Smooth muscle cell (in vitro differentiated cells): ENCODE measurements around the gene HOXB5. TPM values are rescaled to one million over a fixed set of nuclear protein-coding genes. Genes with fewer than 3 reads are reported as not detected.

Source experiments
- DNase-seq: peaks from one replicate; lab custom pipeline; 2025; ENCODE audit not compliant: unreplicated experiment; lab: John Stamatoyannopoulos, UW
- H2AFZ ChIP-seq: fragments of 200-600 bp; sonication (generic); 2 replicates; pipeline ENCODE4 v1.6.0; 2016; ENCODE audit warnings: antibody characterized with exemption, low read depth, mild to moderate bottlenecking
- H3F3A ChIP-seq: fragments of 200-600 bp; sonication (generic); 2 replicates; pipeline ENCODE4 v1.6.0; 2017; ENCODE audit warnings: antibody characterized with exemption, low read depth
- H3K27ac ChIP-seq: fragments of 200-600 bp; sonication (generic); 2 replicates; pipeline ENCODE4 v1.5.1; 2016; ENCODE audit warnings: low read depth, mild to moderate bottlenecking
- H3K27me3 ChIP-seq: fragments of 200-600 bp; sonication (generic); 2 replicates; pipeline ENCODE4 v1.6.1; 2016; ENCODE audit warnings: low read depth, mild to moderate bottlenecking
- H3K36me3 ChIP-seq: fragments of 200-600 bp; sonication (generic); 2 replicates; pipeline ENCODE4 v1.5.1; 2016; ENCODE audit warnings: low read depth
- H3K4me1 ChIP-seq: fragments of 200-600 bp; sonication (generic); 2 replicates; pipeline ENCODE4 v1.5.1; 2016; ENCODE audit warnings: low read depth
- H3K4me2 ChIP-seq: fragments of 200-600 bp; sonication (generic); 2 replicates; pipeline ENCODE4 v1.6.0; 2016; ENCODE audit warnings: mild to moderate bottlenecking
- H3K4me3 ChIP-seq: fragments of 200-600 bp; sonication (generic); 2 replicates; pipeline ENCODE4 v1.5.1; 2016; ENCODE audit warnings: mild to moderate bottlenecking
- H3K79me2 ChIP-seq: fragments of 200-600 bp; sonication (generic); 2 replicates; pipeline ENCODE4 v1.6.0; 2016; ENCODE audit warnings: low read depth, mild to moderate bottlenecking
- H3K9ac ChIP-seq: fragments of 200-600 bp; sonication (generic); 2 replicates; pipeline ENCODE4 v1.6.0; 2016; ENCODE audit warnings: low read depth
- H3K9me3 ChIP-seq: fragments of 200-600 bp; sonication (generic); replicated peaks from 2 replicates; pipeline ENCODE4 v1.5.1; 2016; ENCODE audit warnings: low read depth
- H4K20me1 ChIP-seq: fragments of 200-600 bp; sonication (generic); 2 replicates; pipeline ENCODE4 v1.6.0; 2016; ENCODE audit warnings: low read depth
- CTCF ChIP-seq: fragments of 200-600 bp; sonication (generic); IDR thresholded peaks from 2 replicates; pipeline ENCODE4 v1.5.1; 2017; ENCODE audit warnings: borderline replicate concordance, mild to moderate bottlenecking, antibody characterized with exemption; ENCODE audit not compliant: insufficient read depth, poor library complexity, severe bottlenecking
- WGBS: methylation state at CpG from one replicate; pipeline ENCODE4 v1.1.7; 2016; ENCODE audit warnings: low lambda C conversion rate; 5-methylcytosine and 5-hydroxymethylcytosine counted together
- polyA plus RNA-seq: library from polyadenylated mRNA; unstranded; fragments of >200 nt; fragmentation: Nextera tagmentation; extraction: Ambion mirVana; gene quantifications from 2 replicates; pipeline ENCODE4 v1.2.1, GENCODE V29; 2016
- total RNA-seq: library from RNA; depleted of rRNA; stranded (reverse); fragments of >200 nt; gene quantifications from 2 replicates; pipeline ENCODE4 v1.2.3, GENCODE V29; 2014

HOXB5 gene
- total and polyA plus RNA-seq, 2 experiments from 2014 or later, result 0.49 to 1.8 TPM

GRCh38 chr17:48559122-48559839 is 34.3 kb downstream of the HOXB5 start:
- no peak overlapping the region for H2AFZ ChIP-seq
- TF ChIP-seq CTCF, result no peak
- H3K4me1 ChIP-seq, result peaks cover under 1% of the 10 kb centered on the region
- DNase-seq, result no peak
- no peaks in the 10 kb centered on the region for H3K9me3 ChIP-seq
- H3K36me3 ChIP-seq, result no peaks in the 10 kb centered on the region
- peaks cover 17% of the 10 kb centered on the region for H3K79me2 ChIP-seq
- H3F3A ChIP-seq, result no peaks in the 10 kb centered on the region
- no peak overlapping the region for H3K4me3 ChIP-seq
- no peak overlapping the region for H3K27ac ChIP-seq
- peaks cover 72% of the 10 kb centered on the region for H3K27me3 ChIP-seq
- H3K9ac ChIP-seq, result no peak overlapping the region
- peaks cover 99% of the 10 kb centered on the region for H4K20me1 ChIP-seq
- no peak overlapping the region for H3K4me2 ChIP-seq
- 63% methylated on average over 16 of the region's 16 CpGs for WGBS

GRCh38 chr17:48558831-48559121 is 34.8 kb downstream of the HOXB5 start:
- Histone ChIP-seq H3K4me1 (no peaks in the 10 kb centered on the region), H3K36me3 (no peaks in the 10 kb centered on the region), H2AFZ (no peak overlapping the region), H3K4me3 (no peak overlapping the region), H3K9ac (no peak overlapping the region), H3K9me3 (no peaks in the 10 kb centered on the region), H3F3A (no peaks in the 10 kb centered on the region), H3K4me2 (no peak overlapping the region), H3K79me2 (peaks cover 22% of the 10 kb centered on the region), H3K27me3 (peaks cover 73% of the 10 kb centered on the region), H4K20me1 (peaks cover 99% of the 10 kb centered on the region), H3K27ac (no peak overlapping the region)
- TF ChIP-seq CTCF, result no peak
- WGBS, result 81% methylated on average over 2 of the region's 2 CpGs
- DNase-seq, result no peak

- no peak overlapping the region for H3K4me3 ChIP-seq
- no peaks in the 10 kb centered on the region for H3F3A ChIP-seq
- no peaks in the 10 kb centered on the region for H3K9me3 ChIP-seq
- H3K9ac ChIP-seq, result no peak overlapping the region
- no peak overlapping the region for H3K4me2 ChIP-seq
- no peak for DNase-seq
- no peaks in the 10 kb centered on the region for H3K4me1 ChIP-seq
- H3K36me3 ChIP-seq, result no peaks in the 10 kb centered on the region
- no peak overlapping the region for H2AFZ ChIP-seq
- 76% methylated on average over 13 of the region's 13 CpGs for WGBS
- peaks cover 73% of the 10 kb centered on the region for H3K27me3 ChIP-seq
- peaks cover 20% of the 10 kb centered on the region for H3K79me2 ChIP-seq
- TF ChIP-seq CTCF, result no peak
- H3K27ac ChIP-seq, result no peak overlapping the region
- peaks cover 98% of the 10 kb centered on the region for H4K20me1 ChIP-seq
Observed at GRCh38 chr17:48558057-48558830, 35.3 kb downstream of the HOXB5 start.
